ENCODE results near the gene ACAD10. TPM values are rescaled to one million over a fixed set of nuclear protein-coding genes. Genes with fewer than 3 reads are reported as not detected.

ACAD10 gene
- total and polyA plus RNA-seq, 12 donors = 7.8 to 43.4 (median 34.8) TPM

DNA sequence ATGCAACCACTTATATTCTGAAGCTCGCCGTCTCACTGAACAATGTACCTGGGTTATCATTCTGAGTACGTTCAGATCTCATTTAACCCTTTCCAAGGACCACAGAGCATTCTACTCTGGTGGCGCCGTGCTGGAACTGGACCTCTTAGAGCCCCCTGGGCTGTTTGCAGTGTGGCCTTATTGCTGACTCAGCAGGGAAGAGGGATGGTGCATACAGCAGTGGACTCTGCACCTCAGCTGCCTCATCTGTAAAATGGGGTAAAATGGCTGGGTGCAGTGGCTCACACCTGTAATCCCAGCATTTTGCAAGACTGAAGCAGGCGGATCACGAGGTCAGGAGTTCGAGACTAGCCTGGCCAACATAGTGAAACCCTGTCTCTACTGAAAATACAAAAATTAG is 83.7 kb downstream of the ACAD10 start:
- Histone ChIP-seq H3K36me3 (peaks cover 0 to 6% (median 0%) of the 10 kb centered on the region in 9 donors), H3K4me3 (no peak overlapping the region), H3K27me3 (no peaks in the 10 kb centered on the region), H3K4me1 (peaks cover 7 to 66% (median 44%) of the 10 kb centered on the region in 9 donors), H3K27ac (no peak overlapping the region), H3K9me3 (no peaks in the 10 kb centered on the region)
- ATAC-seq = no peak
- TF ChIP-seq CTCF (IDR thresholded peaks at IDR 0.05) = no peak
- 81% methylated on average over 8 of the region's 8 CpGs for WGBS, 2 donors
- no peak for DNase-seq
- intact Hi-C loops (cut with DNase I) = no loop called here

GRCh38 chr12:111773801-111774551 is 88.1 kb downstream of the ACAD10 start:
- 37 to 41% methylated on average over 17 of the region's 17 CpGs for WGBS, 2 donors
- peak overlapping the region; percentile 42 to 95 (median 88) for H3K27ac ChIP-seq
- intact Hi-C loops (cut with DNase I) = no loop called here
- ATAC-seq (peak; percentile 31 to 78 (median 52)), DNase-seq (peak; percentile 55 to 64)
- peaks cover 0 to 6% (median 0%) of the 10 kb centered on the region in 9 donors for H3K36me3 ChIP-seq
- peaks cover 24 to 69% (median 50%) of the 10 kb centered on the region in 9 donors for H3K4me1 ChIP-seq
- no peaks in the 10 kb centered on the region for H3K27me3 ChIP-seq
- H3K9me3 ChIP-seq = no peaks in the 10 kb centered on the region
- peak overlapping the region in 2 of 10 donors; percentile 26 to 35 for H3K4me3 ChIP-seq
- TF ChIP-seq CTCF (IDR thresholded peaks at IDR 0.05) = no peak

- TF ChIP-seq CTCF (IDR thresholded peaks at IDR 0.05) = no peak
- H3K4me1 ChIP-seq = peaks cover 24 to 67% (median 47%) of the 10 kb centered on the region in 9 donors
- 12 to 13% methylated on average over 15 of the region's 15 CpGs for WGBS, 2 donors
These were observed 89.6 kb downstream of the ACAD10 start for GRCh38 chr12:111775205-111776193.

DNA sequence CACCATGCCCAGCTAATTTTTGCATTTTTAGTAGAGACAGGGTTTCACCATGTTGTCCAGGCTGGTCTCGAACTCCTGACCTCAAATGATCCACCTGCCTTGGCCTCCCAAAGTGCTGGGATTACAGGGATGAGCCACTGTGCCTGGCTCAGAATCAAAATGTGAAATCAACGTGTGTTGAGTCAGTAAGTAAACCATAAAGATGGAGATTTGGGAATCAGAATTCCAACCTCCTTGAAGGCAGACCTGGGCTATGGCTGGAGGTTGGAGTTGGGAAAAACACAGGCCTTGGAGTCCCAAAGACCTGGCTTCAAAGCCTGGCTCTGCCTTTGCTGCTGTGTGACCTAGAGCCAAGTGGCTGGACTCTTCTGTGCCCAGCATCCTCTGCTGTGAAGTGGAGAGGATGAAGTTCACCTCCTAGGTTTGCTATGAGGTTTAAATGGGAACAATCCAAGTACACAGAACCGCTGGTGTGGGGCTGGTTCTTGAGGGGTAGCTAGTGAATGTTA is 91.0 kb downstream of the ACAD10 start:
- intact Hi-C loops (cut with DNase I) = no loop called here

More at GRCh38 chr12:111775205-111776193, 89.6 kb downstream of the ACAD10 start:
- peak overlapping the region; percentile 76 to 95 (median 88) for H3K27ac ChIP-seq
- peak overlapping the region in 9 of 10 donors; percentile 4 to 35 (median 16) for H3K4me3 ChIP-seq
- peak; percentile 75 to 92 for DNase-seq
- no peaks in the 10 kb centered on the region for H3K27me3 ChIP-seq
- H3K9me3 ChIP-seq = no peaks in the 10 kb centered on the region
- peaks cover 0 to 12% (median 0%) of the 10 kb centered on the region in 9 donors for H3K36me3 ChIP-seq
- intact Hi-C loops (cut with DNase I) = no loop called here
- ATAC-seq = peak; percentile 72 to 93 (median 88)

More for the DNA sequence above, 91.0 kb downstream of the ACAD10 start:
- H3K36me3 ChIP-seq = peaks cover 0 to 22% (median 10%) of the 10 kb centered on the region in 9 donors
- TF ChIP-seq CTCF (IDR thresholded peaks at IDR 0.05) = no peak
- ATAC-seq = no peak
- peaks cover 0 to 10% (median 0%) of the 10 kb centered on the region in 11 donors for H3K9me3 ChIP-seq
- no peaks in the 10 kb centered on the region for H3K27me3 ChIP-seq
- peak overlapping the region in 9 of 10 donors; percentile 81 to 95 (median 89) for H3K27ac ChIP-seq
- no peak overlapping the region for H3K4me3 ChIP-seq
- H3K4me1 ChIP-seq = peaks cover 24 to 68% (median 47%) of the 10 kb centered on the region in 9 donors
- WGBS, 2 donors = 76 to 85% methylated on average over 3 of the region's 3 CpGs
- no peak for DNase-seq

Data from heart right ventricle (tissue), 16 donors.